GM18526 (cell line): ENCODE measurements around the gene ZNF101.

Experiments
- POLR2A ChIP-seq: IDR thresholded peaks from 3 replicates; pipeline ENCODE4 v1.6.1; 2011; ENCODE audit not compliant: insufficient read length; ENCODE audit errors: extremely low read depth

The ZNF101 gene

GRCh38 chr19:19668230-19669012 lies at the start of gene ZNF101:
Gene ZNF101 (plus strand): TSS chr19:19668839. CDS start chr19:19668964, 125 bp downstream.
- TF ChIP-seq POLR2A: peak; percentile 85

DNA sequence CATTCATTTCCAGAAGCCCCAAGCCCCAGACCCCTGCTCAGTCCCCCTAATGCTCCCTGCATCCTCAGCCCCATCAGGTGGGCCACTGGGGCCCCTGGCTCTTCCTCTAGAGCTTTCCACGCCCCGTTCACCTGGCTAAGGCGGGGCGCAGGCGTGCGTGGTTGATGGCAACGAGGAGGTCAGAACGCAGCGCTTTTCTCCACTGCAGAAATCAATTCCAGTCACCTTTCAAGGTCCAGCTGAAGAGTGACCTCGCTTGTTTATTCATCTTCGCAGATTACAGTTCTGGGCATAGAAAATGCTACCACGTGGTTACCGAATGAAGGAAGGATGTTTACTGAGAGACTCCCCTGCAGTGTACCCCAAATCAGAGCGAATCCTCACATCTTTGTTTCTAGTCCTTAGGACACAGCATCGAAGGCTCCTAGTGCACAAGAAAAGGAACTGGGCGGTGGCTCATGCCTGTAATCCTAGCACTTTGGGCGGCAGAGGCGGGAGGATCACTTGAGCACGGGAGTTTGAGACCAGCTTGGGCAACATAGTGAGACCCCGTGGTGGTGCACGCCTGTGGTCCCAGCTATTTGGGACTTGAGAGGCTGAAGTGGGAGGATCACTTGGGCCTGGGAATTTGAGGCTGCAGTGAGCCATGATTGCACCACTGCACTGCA lies 49.3 kb upstream of the ZNF101 start:
- no peak for TF ChIP-seq POLR2A

DNA sequence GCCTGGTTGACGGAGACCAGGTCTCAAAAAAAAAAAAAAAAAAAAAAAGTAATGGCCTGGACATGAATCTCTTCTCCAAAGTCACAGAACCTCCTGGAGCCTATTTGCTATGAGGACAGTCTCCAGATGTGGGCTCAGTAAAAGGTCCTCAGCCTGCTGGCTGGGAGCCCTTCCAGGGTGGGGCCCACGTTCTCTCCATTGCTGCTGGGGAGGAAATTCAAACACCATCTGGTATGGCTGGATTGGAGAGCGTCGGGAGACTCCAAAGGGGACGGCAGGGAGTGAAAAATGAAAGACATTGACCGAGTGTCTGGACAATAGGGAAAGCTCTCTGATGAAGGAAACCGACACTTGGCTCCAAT lies 48.8 kb upstream of the ZNF101 start:
- TF ChIP-seq POLR2A: no peak

DNA sequence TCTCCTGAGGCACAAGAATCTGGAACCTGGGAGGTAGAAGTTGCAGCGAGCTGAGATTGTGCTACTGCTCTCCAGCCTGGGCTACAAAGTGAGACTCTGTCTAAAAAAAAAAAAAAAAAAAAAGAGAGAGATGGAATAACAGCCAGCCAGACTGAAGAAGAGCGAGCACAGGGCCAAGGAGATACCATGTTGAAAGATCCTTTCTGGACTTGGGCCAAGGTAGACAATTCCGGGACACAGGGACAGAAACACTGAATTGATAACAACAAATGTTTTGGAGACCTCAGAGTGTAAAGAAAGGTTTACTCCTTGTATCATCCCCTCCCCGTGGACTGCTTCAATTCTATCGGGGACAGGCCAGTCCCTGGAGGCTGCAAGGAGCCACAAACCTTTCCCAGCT lies 45.3 kb upstream of the ZNF101 start:
- TF ChIP-seq POLR2A: no peak

GRCh38 chr19:19624032-19624570 lies 44.5 kb upstream of the ZNF101 start:
- TF ChIP-seq POLR2A: no peak

DNA sequence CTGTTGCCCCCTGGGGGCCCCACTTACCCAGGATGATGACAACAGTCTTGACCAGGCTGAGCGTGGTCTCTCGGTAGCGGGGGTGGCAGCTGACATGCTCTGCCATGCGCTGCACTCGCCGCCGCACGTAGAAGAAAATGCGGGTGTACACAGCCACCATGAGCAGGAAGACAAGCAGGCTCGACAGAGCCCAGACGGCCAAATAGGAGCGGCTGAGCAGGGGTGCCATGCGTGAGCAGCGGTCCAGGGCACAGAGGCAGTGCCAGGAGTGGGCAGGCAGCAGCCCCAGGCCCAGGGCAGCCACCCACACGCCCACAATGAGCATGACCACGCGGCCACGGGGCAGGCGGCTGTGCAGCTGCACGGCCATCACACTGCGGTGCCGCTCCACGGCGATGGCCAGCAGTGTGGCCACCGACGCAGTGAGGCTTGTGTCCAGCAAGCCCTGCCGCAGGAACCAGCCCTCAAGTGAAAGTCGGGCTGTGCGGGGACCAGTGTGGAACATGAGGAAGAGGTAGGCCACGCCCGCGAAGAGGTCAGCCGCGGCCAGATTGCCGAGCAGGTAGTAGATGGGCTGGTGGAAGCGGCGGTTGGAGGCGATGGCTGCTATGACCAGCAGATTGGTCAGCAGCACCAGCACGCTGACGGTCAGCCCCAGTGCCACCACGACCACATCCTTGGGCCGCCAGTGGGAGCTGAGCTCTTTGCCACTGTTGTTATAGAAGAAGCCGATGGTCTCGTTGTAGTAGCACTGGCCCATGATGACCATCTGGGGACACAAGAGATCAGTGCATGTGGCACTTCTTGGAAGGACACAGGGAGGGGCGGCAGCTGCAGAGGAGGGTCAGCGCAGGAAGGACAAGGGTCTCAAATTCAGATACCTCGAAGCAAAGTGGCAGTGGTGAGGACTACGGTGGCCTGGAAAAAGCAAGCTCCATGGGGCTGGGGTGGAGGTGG lies 41.8 kb upstream of the ZNF101 start:
- no peak for TF ChIP-seq POLR2A

GRCh38 chr19:19627621-19628500 lies 40.8 kb upstream of the ZNF101 start, which contains the start of gene LPAR2:
Gene LPAR2 (minus strand): TSS chr19:19628220. CDS start chr19:19627275, 945 bp downstream.
- peak; percentile 31 for TF ChIP-seq POLR2A

- TF ChIP-seq POLR2A: no peak
These were observed 40.0 kb upstream of the ZNF101 start for GRCh38 chr19:19628501-19629134.

DNA sequence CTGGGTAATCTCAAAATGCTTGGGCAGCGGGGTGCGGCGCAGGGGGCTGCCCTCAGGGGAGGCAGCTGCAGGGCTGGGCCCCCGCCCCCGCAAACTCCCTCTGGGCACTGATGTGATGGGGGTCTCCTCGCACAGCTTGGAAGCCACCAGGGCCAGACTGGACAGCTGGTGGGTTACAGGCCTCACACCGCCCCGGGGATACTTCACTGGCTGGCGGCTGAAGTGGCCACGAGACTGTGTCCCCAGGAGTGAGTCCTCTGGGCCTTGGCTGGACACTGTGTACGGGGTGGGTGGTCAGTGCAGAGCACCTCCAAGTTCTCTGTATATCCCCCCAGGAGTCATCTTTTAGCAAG lies 38.6 kb upstream of the ZNF101 start:
- TF ChIP-seq POLR2A: no peak

GRCh38 chr19:19630426-19630825 lies 38.2 kb upstream of the ZNF101 start:
- TF ChIP-seq POLR2A: no peak

- TF ChIP-seq POLR2A: no peak
These were observed 37.3 kb upstream of the ZNF101 start for GRCh38 chr19:19631346-19631745.

- no peak for TF ChIP-seq POLR2A
These were observed 36.0 kb upstream of the ZNF101 start for GRCh38 chr19:19632661-19633060.

DNA sequence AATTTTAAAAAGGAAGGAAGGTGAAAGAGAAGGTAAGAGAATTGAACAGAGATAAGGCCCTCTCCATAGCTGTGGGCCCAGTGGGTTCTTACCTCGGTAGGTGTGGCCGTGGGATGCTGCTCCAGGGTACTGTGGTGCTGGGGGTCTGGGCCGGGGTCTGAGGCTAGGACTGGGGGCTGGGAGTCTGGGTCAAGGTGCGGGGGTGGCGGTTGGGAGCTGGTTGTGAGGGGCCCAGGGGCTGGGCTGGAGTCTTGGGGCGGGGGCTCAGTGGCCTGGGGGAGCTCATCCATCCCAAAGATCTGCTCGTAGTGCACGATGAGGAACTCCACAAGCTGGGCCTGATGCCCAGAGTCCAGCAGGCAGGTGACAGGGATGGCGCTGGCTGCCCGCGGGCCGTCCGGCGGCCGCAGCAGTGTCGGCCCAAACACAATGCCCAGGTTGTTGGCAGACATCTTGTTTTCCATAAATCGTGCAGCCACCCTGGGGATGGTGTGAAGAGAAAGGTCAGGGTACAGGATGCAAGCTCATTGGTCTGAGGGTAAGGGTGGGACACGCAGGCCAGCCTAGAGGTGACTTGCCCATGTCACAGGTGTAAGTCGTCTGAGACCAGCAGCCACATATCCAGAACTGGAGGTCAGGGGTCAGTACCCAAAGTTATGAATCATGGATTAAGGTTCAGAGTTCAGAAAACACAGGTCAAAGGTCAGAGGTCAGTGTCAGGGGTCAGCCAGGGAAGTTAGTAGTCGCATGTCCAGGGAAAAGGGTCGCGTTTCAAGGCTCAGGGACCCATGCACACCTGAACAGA lies 34.7 kb upstream of the ZNF101 start:
- TF ChIP-seq POLR2A: no peak
